ENCODE results near the gene JMJD8.

JMJD8 gene

GRCh38 chr16:685967-686366 lies 1.8 kb upstream of the JMJD8 start:
- H2BK5ac ChIP-seq (ENCODE audit: low read length), result no peak overlapping the region
- H3K9ac ChIP-seq (ENCODE audit: low read length), result no peak overlapping the region
- H4K8ac ChIP-seq (ENCODE audit: low read depth, low read length), result no peak overlapping the region
- H3K27me3 ChIP-seq (ENCODE audit: insufficient read depth, low read length, poor library complexity), result no peaks in the 10 kb centered on the region
- no peak overlapping the region for H3K4ac ChIP-seq (ENCODE audit: low read depth, low read length)
- peaks cover 13% of the 10 kb centered on the region for H3K36me3 ChIP-seq (ENCODE audit: control insufficient read depth, insufficient read depth, low read length)
- H3K18ac ChIP-seq (ENCODE audit: low read length), result no peak overlapping the region
- no peak overlapping the region for H3K4me3 ChIP-seq (ENCODE audit: low read length)
- no peak overlapping the region for H3K56ac ChIP-seq (ENCODE audit: low read length)
- H3K4me1 ChIP-seq (ENCODE audit: control insufficient read depth, low read depth, low read length), result peaks cover 3% of the 10 kb centered on the region
- H2BK15ac ChIP-seq (replicated peaks; ENCODE audit: low read depth), result no peak overlapping the region
- no peak overlapping the region for H2AK5ac ChIP-seq (ENCODE audit: low read length)
- H3K23ac ChIP-seq (ENCODE audit: low read length), result no peak overlapping the region
- no peak overlapping the region for H3K27ac ChIP-seq (ENCODE audit: low read depth, low read length)
- WGBS (ENCODE audit: extremely low coverage, insufficient coverage, low lambda C conversion rate), result no CpG with 5 or more reads among the region's 10 CpGs
- H3K79me1 ChIP-seq (ENCODE audit: low read length), result peaks cover 24% of the 10 kb centered on the region
- peaks cover 15% of the 10 kb centered on the region for H3K79me2 ChIP-seq (ENCODE audit: control insufficient read depth, insufficient read depth, low read length)
- no peak overlapping the region for H3K4me2 ChIP-seq (ENCODE audit: low read length)
- H2BK120ac ChIP-seq (ENCODE audit: low read depth, low read length), result no peak overlapping the region
- DNase-seq, result no peak
- no peak overlapping the region for H4K5ac ChIP-seq (ENCODE audit: low read length)

DNA sequence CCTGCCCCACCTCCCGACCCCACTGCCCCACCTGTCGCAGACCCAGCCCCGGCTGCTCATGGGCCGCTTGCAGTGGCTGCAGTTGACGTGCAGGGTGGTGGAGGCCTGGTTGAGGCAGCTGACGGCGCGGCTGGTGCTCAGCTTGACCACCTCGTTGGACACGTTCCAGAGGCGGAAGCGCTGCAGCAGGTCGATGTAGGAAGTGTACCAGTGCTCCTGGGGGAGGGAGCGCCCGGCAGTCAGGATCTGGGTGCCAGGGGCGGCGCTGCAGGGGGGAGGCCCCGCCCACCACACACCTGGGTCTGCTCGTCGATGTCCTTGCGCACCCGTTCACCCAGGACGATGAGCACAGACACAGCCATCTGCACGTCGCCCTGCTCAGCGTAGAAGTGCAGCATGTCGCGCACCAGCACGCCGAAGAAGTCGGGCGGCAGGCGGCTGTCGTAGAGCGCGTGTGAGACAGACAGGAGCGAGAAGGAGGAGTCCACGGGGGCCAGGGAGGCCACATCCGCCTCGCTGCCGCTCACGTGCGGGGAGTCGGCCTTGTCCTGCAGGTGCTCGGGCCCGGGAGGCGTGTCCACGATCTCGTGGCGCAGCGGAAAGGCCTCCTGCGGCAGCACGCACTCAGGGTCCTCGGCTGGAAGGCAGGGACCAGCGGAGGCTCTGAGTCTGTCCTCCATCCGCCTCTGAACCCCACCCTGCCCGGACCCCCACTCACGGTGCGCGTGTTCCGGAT lies 995 bp upstream of the JMJD8 start:
- Histone ChIP-seq H3K23ac (ENCODE audit: low read length) (no peak overlapping the region), H3K4me3 (ENCODE audit: low read length) (no peak overlapping the region), H3K56ac (ENCODE audit: low read length) (no peak overlapping the region), H2BK120ac (ENCODE audit: low read depth, low read length) (no peak overlapping the region), H3K36me3 (ENCODE audit: control insufficient read depth, insufficient read depth, low read length) (peaks cover 13% of the 10 kb centered on the region), H3K4me2 (ENCODE audit: low read length) (no peak overlapping the region), H3K27me3 (ENCODE audit: insufficient read depth, low read length, poor library complexity) (no peaks in the 10 kb centered on the region), H3K9ac (ENCODE audit: low read length) (no peak overlapping the region), H4K5ac (ENCODE audit: low read length) (no peak overlapping the region), H2BK5ac (ENCODE audit: low read length) (no peak overlapping the region), H4K8ac (ENCODE audit: low read depth, low read length) (no peak overlapping the region), H2AK5ac (ENCODE audit: low read length) (no peak overlapping the region), H3K18ac (ENCODE audit: low read length) (no peak overlapping the region), H3K79me2 (ENCODE audit: control insufficient read depth, insufficient read depth, low read length) (peaks cover 18% of the 10 kb centered on the region), H3K4ac (ENCODE audit: low read depth, low read length) (no peak overlapping the region), H3K27ac (ENCODE audit: low read depth, low read length) (no peak overlapping the region), H2BK15ac (replicated peaks; ENCODE audit: low read depth) (no peak overlapping the region), H3K4me1 (ENCODE audit: control insufficient read depth, low read depth, low read length) (peaks cover 3% of the 10 kb centered on the region), H3K79me1 (ENCODE audit: low read length) (peaks cover 24% of the 10 kb centered on the region)
- WGBS (ENCODE audit: extremely low coverage, insufficient coverage, low lambda C conversion rate), result no CpG with 5 or more reads among the region's 61 CpGs
- no peak for DNase-seq

DNA sequence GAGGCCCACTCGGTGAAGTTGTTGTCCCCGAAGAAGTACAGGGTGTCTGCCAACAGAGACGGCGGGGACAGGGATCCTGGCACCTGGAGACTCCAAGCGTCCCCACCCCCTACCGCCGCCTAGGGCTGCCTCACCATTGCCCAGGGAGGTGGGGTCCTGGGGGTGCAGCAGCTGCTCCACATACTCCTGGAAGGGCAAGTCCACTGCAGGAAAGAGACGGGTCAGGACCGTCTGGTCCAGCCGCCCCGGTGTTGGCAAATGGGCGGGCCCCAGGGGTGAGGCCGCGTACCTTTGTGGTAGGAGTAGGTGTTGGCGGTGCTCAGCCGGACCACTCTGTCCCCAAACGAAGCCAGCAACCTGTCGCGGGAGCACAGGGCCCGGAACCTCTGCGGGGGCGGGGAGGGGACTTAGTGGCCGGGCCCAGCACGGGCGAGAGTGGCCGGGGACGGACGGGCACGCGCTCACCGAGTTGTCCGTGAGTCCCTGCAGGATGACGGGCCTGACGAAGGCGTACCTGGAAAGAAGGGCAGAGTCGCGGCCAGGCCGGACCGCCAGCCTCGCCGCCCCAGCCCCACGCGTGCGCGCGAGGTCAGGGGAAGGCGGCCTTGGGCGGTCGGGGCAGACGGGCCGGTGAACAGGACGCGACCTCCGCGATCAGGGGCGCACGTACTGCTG lies 601 bp downstream of the JMJD8 start:
- H3K36me3 ChIP-seq (ENCODE audit: control insufficient read depth, insufficient read depth, low read length), result peaks cover 13% of the 10 kb centered on the region

GRCh38 chr16:682493-683395 lies 1.4 kb downstream of the JMJD8 start:
- Histone ChIP-seq H3K4me3 (ENCODE audit: low read length) (no peak overlapping the region), H2BK5ac (ENCODE audit: low read length) (no peak overlapping the region), H3K27me3 (ENCODE audit: insufficient read depth, low read length, poor library complexity) (no peaks in the 10 kb centered on the region), H3K23ac (ENCODE audit: low read length) (no peak overlapping the region), H4K8ac (ENCODE audit: low read depth, low read length) (no peak overlapping the region), H3K79me2 (ENCODE audit: control insufficient read depth, insufficient read depth, low read length) (peaks cover 18% of the 10 kb centered on the region), H3K18ac (ENCODE audit: low read length) (no peak overlapping the region), H3K36me3 (ENCODE audit: control insufficient read depth, insufficient read depth, low read length) (peaks cover 13% of the 10 kb centered on the region), H3K4me1 (ENCODE audit: control insufficient read depth, low read depth, low read length) (no peaks in the 10 kb centered on the region), H3K4me2 (ENCODE audit: low read length) (peak overlapping the region; percentile 49), H3K79me1 (ENCODE audit: low read length) (peaks cover 15% of the 10 kb centered on the region), H3K56ac (ENCODE audit: low read length) (peak overlapping the region; percentile 49), H2AK5ac (ENCODE audit: low read length) (no peak overlapping the region), H2BK120ac (ENCODE audit: low read depth, low read length) (no peak overlapping the region), H2BK15ac (replicated peaks; ENCODE audit: low read depth) (no peak overlapping the region), H3K4ac (ENCODE audit: low read depth, low read length) (no peak overlapping the region), H3K27ac (ENCODE audit: low read depth, low read length) (no peak overlapping the region), H3K9ac (ENCODE audit: low read length) (peak overlapping the region; percentile 93), H4K5ac (ENCODE audit: low read length) (no peak overlapping the region)
- WGBS (ENCODE audit: extremely low coverage, insufficient coverage, low lambda C conversion rate), result no CpG with 5 or more reads among the region's 36 CpGs
- no peak for DNase-seq

More for the DNA sequence above, 601 bp downstream of the JMJD8 start:
- H3K23ac ChIP-seq (ENCODE audit: low read length), result no peak overlapping the region
- peak overlapping the region; percentile 96 for H3K56ac ChIP-seq (ENCODE audit: low read length)
- H3K4me2 ChIP-seq (ENCODE audit: low read length), result peak overlapping the region; percentile 49
- peaks cover 18% of the 10 kb centered on the region for H3K79me2 ChIP-seq (ENCODE audit: control insufficient read depth, insufficient read depth, low read length)
- no peak overlapping the region for H3K18ac ChIP-seq (ENCODE audit: low read length)
- H3K4me3 ChIP-seq (ENCODE audit: low read length), result peak overlapping the region; percentile 63
- H4K8ac ChIP-seq (ENCODE audit: low read depth, low read length), result no peak overlapping the region
- DNase-seq, result peak; percentile 43
- no peak overlapping the region for H2BK15ac ChIP-seq (replicated peaks; ENCODE audit: low read depth)
- H2BK5ac ChIP-seq (ENCODE audit: low read length), result no peak overlapping the region
- H3K4me1 ChIP-seq (ENCODE audit: control insufficient read depth, low read depth, low read length), result no peaks in the 10 kb centered on the region
- no peak overlapping the region for H4K5ac ChIP-seq (ENCODE audit: low read length)
- H2AK5ac ChIP-seq (ENCODE audit: low read length), result no peak overlapping the region
- peaks cover 15% of the 10 kb centered on the region for H3K79me1 ChIP-seq (ENCODE audit: low read length)
- H3K27ac ChIP-seq (ENCODE audit: low read depth, low read length), result peak overlapping the region; percentile 21
- no peak overlapping the region for H3K4ac ChIP-seq (ENCODE audit: low read depth, low read length)
- H2BK120ac ChIP-seq (ENCODE audit: low read depth, low read length), result no peak overlapping the region
- WGBS (ENCODE audit: extremely low coverage, insufficient coverage, low lambda C conversion rate), result no CpG with 5 or more reads among the region's 57 CpGs
- H3K27me3 ChIP-seq (ENCODE audit: insufficient read depth, low read length, poor library complexity), result no peaks in the 10 kb centered on the region
- peak overlapping the region; percentile 93 for H3K9ac ChIP-seq (ENCODE audit: low read length)

DNA sequence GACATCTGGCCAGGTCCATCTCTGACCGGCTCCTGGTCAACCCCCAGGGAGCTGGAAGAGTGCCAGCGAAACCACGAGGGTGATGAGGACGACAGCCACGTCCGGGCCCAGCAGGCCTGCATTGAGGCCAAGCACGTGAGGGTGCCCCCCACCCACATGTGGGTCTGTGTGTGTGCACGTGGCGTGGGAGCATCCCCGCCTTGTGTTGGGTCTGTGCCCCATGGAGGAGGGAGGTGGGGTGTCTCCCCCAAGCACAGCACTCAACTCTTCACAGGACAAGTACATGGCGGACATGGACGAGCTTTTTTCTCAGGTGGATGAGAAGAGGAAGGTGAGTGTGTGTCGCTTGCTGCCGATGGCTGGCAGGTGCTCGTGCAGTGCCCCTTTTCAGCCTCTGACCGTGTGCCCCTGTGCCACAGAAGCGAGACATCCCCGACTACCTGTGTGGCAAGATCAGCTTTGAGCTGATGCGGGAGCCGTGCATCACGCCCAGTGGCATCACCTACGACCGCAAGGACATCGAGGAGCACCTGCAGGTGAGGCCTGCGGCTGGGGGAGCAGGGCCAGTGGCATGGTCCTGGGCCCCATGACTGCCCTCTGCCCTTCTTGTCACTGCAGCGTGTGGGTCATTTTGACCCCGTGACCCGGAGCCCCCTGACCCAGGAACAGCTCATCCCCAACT lies 2.2 kb downstream of the JMJD8 start:
- H2BK120ac ChIP-seq (ENCODE audit: low read depth, low read length), result no peak overlapping the region
- H2BK5ac ChIP-seq (ENCODE audit: low read length), result no peak overlapping the region
- WGBS (ENCODE audit: extremely low coverage, insufficient coverage, low lambda C conversion rate), result no CpG with 5 or more reads among the region's 28 CpGs

More for the DNA sequence above, 2.2 kb downstream of the JMJD8 start:
- H4K5ac ChIP-seq (ENCODE audit: low read length), result no peak overlapping the region
- no peak overlapping the region for H3K18ac ChIP-seq (ENCODE audit: low read length)
- peaks cover 18% of the 10 kb centered on the region for H3K79me2 ChIP-seq (ENCODE audit: control insufficient read depth, insufficient read depth, low read length)
- H3K27ac ChIP-seq (ENCODE audit: low read depth, low read length), result no peak overlapping the region
- no peak overlapping the region for H2AK5ac ChIP-seq (ENCODE audit: low read length)
- no peak overlapping the region for H4K8ac ChIP-seq (ENCODE audit: low read depth, low read length)
- no peak overlapping the region for H3K4me3 ChIP-seq (ENCODE audit: low read length)
- H2BK15ac ChIP-seq (replicated peaks; ENCODE audit: low read depth), result no peak overlapping the region
- H3K4me1 ChIP-seq (ENCODE audit: control insufficient read depth, low read depth, low read length), result no peaks in the 10 kb centered on the region
- no peak overlapping the region for H3K56ac ChIP-seq (ENCODE audit: low read length)
- no peaks in the 10 kb centered on the region for H3K27me3 ChIP-seq (ENCODE audit: insufficient read depth, low read length, poor library complexity)
- H3K23ac ChIP-seq (ENCODE audit: low read length), result no peak overlapping the region
- no peak overlapping the region for H3K9ac ChIP-seq (ENCODE audit: low read length)
- no peak overlapping the region for H3K4ac ChIP-seq (ENCODE audit: low read depth, low read length)
- no peak for DNase-seq
- peaks cover 13% of the 10 kb centered on the region for H3K36me3 ChIP-seq (ENCODE audit: control insufficient read depth, insufficient read depth, low read length)
- H3K79me1 ChIP-seq (ENCODE audit: low read length), result peaks cover 15% of the 10 kb centered on the region
- no peak overlapping the region for H3K4me2 ChIP-seq (ENCODE audit: low read length)

Data from mesendoderm (in vitro differentiated cells).